ENCODE data around the gene ARF3.

DNA sequence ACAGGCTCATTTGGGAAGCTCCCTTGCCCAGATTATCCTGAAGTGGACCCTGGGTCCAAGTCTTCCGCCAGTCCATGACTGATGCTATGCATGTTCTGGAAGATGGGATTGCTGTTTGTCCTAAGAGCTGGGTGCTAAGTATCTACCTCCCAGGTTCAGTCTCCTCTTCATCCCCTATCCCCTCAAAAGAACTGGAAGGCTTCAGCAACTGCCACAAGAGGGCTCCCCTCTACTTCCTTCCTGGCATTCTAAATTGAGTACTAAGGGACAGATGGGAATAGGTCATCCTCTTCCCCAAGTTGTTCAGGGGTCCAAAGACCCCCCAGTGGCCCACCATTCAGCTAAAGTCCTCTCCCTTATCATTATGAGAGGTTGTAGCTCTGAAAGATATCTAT lies 23.0 kb downstream of the ARF3 start:
- no peak for TF ChIP-seq EZH2phosphoT487 (IDR thresholded peaks at IDR 0.05; ENCODE audit: insufficient read depth, low read depth)
- TF ChIP-seq EZH2 (IDR thresholded peaks at IDR 0.05; ENCODE audit: insufficient read depth, poor library complexity, severe bottlenecking): no peak

Data from GM23248 (cell line).